ELR (cell line): ENCODE measurements around the gene CBLB.
"Not testable (repeated sequence)": the region's sequence is repeated elsewhere in the genome, so short reads cannot be mapped to it uniquely, and the experiment has no call there.

ENCODE experiments used
- DNase-seq: peaks from one replicate; pipeline ENCODE4 v3.0.0-alpha.2; 2015; ENCODE audit warnings: low read depth

CBLB gene

GRCh38 chr3:105752791-105753415, 115.9 kb downstream of the CBLB start:
- peak; percentile 44 for DNase-seq

GRCh38 chr3:105747696-105748095, 121.1 kb downstream of the CBLB start:
- no peak for DNase-seq

- peak; percentile 43 for DNase-seq
Measured at GRCh38 chr3:105747060-105747541, 121.7 kb downstream of the CBLB start.

GRCh38 chr3:105746231-105746996, 122.4 kb downstream of the CBLB start:
- no peak for DNase-seq

GRCh38 chr3:105745046-105745445, 123.8 kb downstream of the CBLB start:
- DNase-seq, result no peak

- DNase-seq, result no peak
Measured at GRCh38 chr3:105744202-105744601, 124.6 kb downstream of the CBLB start.

- no peak for DNase-seq
Measured at GRCh38 chr3:105733356-105733755, 135.5 kb downstream of the CBLB start.

GRCh38 chr3:105731686-105732085, 137.1 kb downstream of the CBLB start:
- DNase-seq, result no peak

GRCh38 chr3:105730801-105731354, 137.9 kb downstream of the CBLB start:
- DNase-seq, result peak; percentile 10

- DNase-seq, result no peak
Measured at GRCh38 chr3:105729667-105730066, 139.1 kb downstream of the CBLB start.

- DNase-seq, result no peak
Measured at GRCh38 chr3:105728771-105729312, 140.0 kb downstream of the CBLB start.

- not testable (repeated sequence) for DNase-seq
Measured at GRCh38 chr3:105727036-105727435, 141.8 kb downstream of the CBLB start.

- DNase-seq, result no peak
Measured at GRCh38 chr3:105722943-105723556, 145.8 kb downstream of the CBLB start.

- peak; percentile 7 for DNase-seq
Measured at GRCh38 chr3:105719791-105720190, 149.0 kb downstream of the CBLB start.

GRCh38 chr3:105715372-105715771, 153.4 kb downstream of the CBLB start:
- DNase-seq, result peak; percentile 71

GRCh38 chr3:105714453-105714852, 154.4 kb downstream of the CBLB start:
- DNase-seq, result no peak

- DNase-seq, result no peak
Measured at GRCh38 chr3:105708980-105709379, 159.8 kb downstream of the CBLB start.

- DNase-seq, result no peak
Measured at GRCh38 chr3:105707009-105707408, 161.8 kb downstream of the CBLB start.

- no peak for DNase-seq
Measured at GRCh38 chr3:105704726-105705410, 163.9 kb downstream of the CBLB start.

GRCh38 chr3:105700575-105700974, 168.2 kb downstream of the CBLB start:
- no peak for DNase-seq

- no peak for DNase-seq
Measured at GRCh38 chr3:105691633-105692032, 177.2 kb downstream of the CBLB start.

- DNase-seq, result no peak
Measured at GRCh38 chr3:105691053-105691452, 177.8 kb downstream of the CBLB start.
